ENCODE measurements around the gene SLC39A9.

The SLC39A9 gene

GRCh38 chr14:69351385-69351784, 47.1 kb upstream of the SLC39A9 start:
- Histone ChIP-seq H3K4me2 (ENCODE audit: insufficient read depth, low read length, poor library complexity, severe bottlenecking) (no peak overlapping the region), H2BK5ac (ENCODE audit: low read length) (no peak overlapping the region), H4K91ac (ENCODE audit: low read depth, low read length, poor library complexity) (no peak overlapping the region), H2BK12ac (ENCODE audit: low read length) (no peak overlapping the region), H3K4me1 (ENCODE audit: control insufficient read depth in 2 of 2, insufficient read depth in 1 of 2, low read depth in 1 of 2, low read length in 2 of 2) (peaks cover 2 to 5% of the 10 kb centered on the region in 2 donors), H3K27ac (replicated peaks; ENCODE audit: low read length) (no peak overlapping the region), H3K79me1 (ENCODE audit: low read depth, low read length) (peaks cover 2% of the 10 kb centered on the region), H3K9me3 (replicated peaks in 1 of 2; ENCODE audit: control insufficient read depth in 2 of 2, insufficient read depth in 1 of 2, low read depth in 1 of 2, low read length in 2 of 2) (no peaks in the 10 kb centered on the region), H2AK5ac (ENCODE audit: low read depth, low read length) (no peak overlapping the region), H3K9ac (ENCODE audit: low read depth, low read length, poor library complexity) (peak overlapping the region; percentile 27), H3K4me3 (ENCODE audit: low read length in 2 of 2) (no peak overlapping the region), H3K18ac (ENCODE audit: low read length) (no peak overlapping the region), H3K27me3 (ENCODE audit: control insufficient read depth in 3 of 3, insufficient read depth in 3 of 3, low read depth in 1 of 3, low read length in 3 of 3) (no peaks in the 10 kb centered on the region), H2BK120ac (ENCODE audit: low read depth, low read length) (no peak overlapping the region), H3K14ac (ENCODE audit: low read length) (no peak overlapping the region), H2BK15ac (ENCODE audit: low read length) (no peak overlapping the region), H3K36me3 (replicated peaks in 1 of 2; ENCODE audit: control insufficient read depth in 2 of 2, insufficient read depth in 2 of 2, low read length in 2 of 2) (peaks cover 2 to 29% of the 10 kb centered on the region in 2 donors), H2AFZ (ENCODE audit: low read length) (no peak overlapping the region), H3K23ac (ENCODE audit: low read depth, low read length, poor library complexity) (no peak overlapping the region), H3K4ac (ENCODE audit: low read length) (no peak overlapping the region), H4K8ac (ENCODE audit: low read depth, low read length) (no peak overlapping the region)
- no CpG with 5 or more reads among the region's 3 CpGs for WGBS, 2 donors (ENCODE audit: extremely low coverage in 2 of 2, insufficient read length in 2 of 2, insufficient replicate concordance in 1 of 2)
- no peak for DNase-seq (ENCODE audit: low spot score)

GRCh38 chr14:69351911-69352310, 46.6 kb upstream of the SLC39A9 start:
- no peak overlapping the region for H3K23ac ChIP-seq (ENCODE audit: low read depth, low read length, poor library complexity)
- H4K8ac ChIP-seq (ENCODE audit: low read depth, low read length) = no peak overlapping the region
- H3K4ac ChIP-seq (ENCODE audit: low read length) = no peak overlapping the region
- no peak overlapping the region for H2BK5ac ChIP-seq (ENCODE audit: low read length)
- H2BK15ac ChIP-seq (ENCODE audit: low read length) = no peak overlapping the region
- no peak overlapping the region for H3K14ac ChIP-seq (ENCODE audit: low read length)
- peaks cover 2 to 29% of the 10 kb centered on the region in 2 donors for H3K36me3 ChIP-seq (replicated peaks in 1 of 2; ENCODE audit: control insufficient read depth in 2 of 2, insufficient read depth in 2 of 2, low read length in 2 of 2)
- no peaks in the 10 kb centered on the region for H3K27me3 ChIP-seq (ENCODE audit: control insufficient read depth in 3 of 3, insufficient read depth in 3 of 3, low read depth in 1 of 3, low read length in 3 of 3)
- H3K27ac ChIP-seq (replicated peaks; ENCODE audit: low read length) = no peak overlapping the region
- H4K91ac ChIP-seq (ENCODE audit: low read depth, low read length, poor library complexity) = no peak overlapping the region
- DNase-seq (ENCODE audit: low spot score) = no peak
- H3K4me3 ChIP-seq (ENCODE audit: low read length in 2 of 2) = no peak overlapping the region
- no peak overlapping the region for H2BK120ac ChIP-seq (ENCODE audit: low read depth, low read length)
- no peak overlapping the region for H2AFZ ChIP-seq (ENCODE audit: low read length)
- no peak overlapping the region for H2AK5ac ChIP-seq (ENCODE audit: low read depth, low read length)
- peaks cover 2% of the 10 kb centered on the region for H3K79me1 ChIP-seq (ENCODE audit: low read depth, low read length)
- no peak overlapping the region for H3K4me2 ChIP-seq (ENCODE audit: insufficient read depth, low read length, poor library complexity, severe bottlenecking)
- WGBS, 2 donors (ENCODE audit: extremely low coverage in 2 of 2, insufficient read length in 2 of 2, insufficient replicate concordance in 1 of 2) = no CpG with 5 or more reads among the region's 5 CpGs
- H3K4me1 ChIP-seq (ENCODE audit: control insufficient read depth in 2 of 2, insufficient read depth in 1 of 2, low read depth in 1 of 2, low read length in 2 of 2) = peaks cover 2 to 5% of the 10 kb centered on the region in 2 donors
- no peak overlapping the region for H3K18ac ChIP-seq (ENCODE audit: low read length)
- H2BK12ac ChIP-seq (ENCODE audit: low read length) = no peak overlapping the region
- no peaks in the 10 kb centered on the region for H3K9me3 ChIP-seq (replicated peaks in 1 of 2; ENCODE audit: control insufficient read depth in 2 of 2, insufficient read depth in 1 of 2, low read depth in 1 of 2, low read length in 2 of 2)
- H3K9ac ChIP-seq (ENCODE audit: low read depth, low read length, poor library complexity) = no peak overlapping the region

- H3K14ac ChIP-seq (ENCODE audit: low read length) = no peak overlapping the region
- no CpG with 5 or more reads among the region's 3 CpGs for WGBS, 2 donors (ENCODE audit: extremely low coverage in 2 of 2, insufficient read length in 2 of 2, insufficient replicate concordance in 1 of 2)
- no peak overlapping the region for H2AK5ac ChIP-seq (ENCODE audit: low read depth, low read length)
- H3K18ac ChIP-seq (ENCODE audit: low read length) = peak overlapping the region; percentile 20
- no peak overlapping the region for H3K4me3 ChIP-seq (ENCODE audit: low read length in 2 of 2)
- H4K8ac ChIP-seq (ENCODE audit: low read depth, low read length) = no peak overlapping the region
- H3K4me1 ChIP-seq (ENCODE audit: control insufficient read depth in 2 of 2, insufficient read depth in 1 of 2, low read depth in 1 of 2, low read length in 2 of 2) = peaks cover 2 to 8% of the 10 kb centered on the region in 2 donors
- H3K4me2 ChIP-seq (ENCODE audit: insufficient read depth, low read length, poor library complexity, severe bottlenecking) = no peak overlapping the region
- no peaks in the 10 kb centered on the region for H3K9me3 ChIP-seq (replicated peaks in 1 of 2; ENCODE audit: control insufficient read depth in 2 of 2, insufficient read depth in 1 of 2, low read depth in 1 of 2, low read length in 2 of 2)
- peaks cover 2 to 27% of the 10 kb centered on the region in 2 donors for H3K36me3 ChIP-seq (replicated peaks in 1 of 2; ENCODE audit: control insufficient read depth in 2 of 2, insufficient read depth in 2 of 2, low read length in 2 of 2)
- no peak overlapping the region for H2BK120ac ChIP-seq (ENCODE audit: low read depth, low read length)
- peaks cover 2% of the 10 kb centered on the region for H3K79me1 ChIP-seq (ENCODE audit: low read depth, low read length)
- no peak overlapping the region for H3K9ac ChIP-seq (ENCODE audit: low read depth, low read length, poor library complexity)
- no peak overlapping the region for H2BK12ac ChIP-seq (ENCODE audit: low read length)
- H3K23ac ChIP-seq (ENCODE audit: low read depth, low read length, poor library complexity) = no peak overlapping the region
- no peak overlapping the region for H4K91ac ChIP-seq (ENCODE audit: low read depth, low read length, poor library complexity)
- H3K27me3 ChIP-seq (ENCODE audit: control insufficient read depth in 3 of 3, insufficient read depth in 3 of 3, low read depth in 1 of 3, low read length in 3 of 3) = no peaks in the 10 kb centered on the region
- H3K27ac ChIP-seq (replicated peaks; ENCODE audit: low read length) = no peak overlapping the region
- H2AFZ ChIP-seq (ENCODE audit: low read length) = no peak overlapping the region
- DNase-seq (ENCODE audit: low spot score) = no peak
- no peak overlapping the region for H2BK5ac ChIP-seq (ENCODE audit: low read length)
- H2BK15ac ChIP-seq (ENCODE audit: low read length) = no peak overlapping the region
- no peak overlapping the region for H3K4ac ChIP-seq (ENCODE audit: low read length)
Measured at GRCh38 chr14:69353168-69353567, 45.3 kb upstream of the SLC39A9 start.

GRCh38 chr14:69354383-69355153, 43.9 kb upstream of the SLC39A9 start:
- H3K27me3 ChIP-seq (ENCODE audit: control insufficient read depth in 3 of 3, insufficient read depth in 3 of 3, low read depth in 1 of 3, low read length in 3 of 3) = no peaks in the 10 kb centered on the region
- H3K9ac ChIP-seq (ENCODE audit: low read depth, low read length, poor library complexity) = no peak overlapping the region

More at GRCh38 chr14:69354383-69355153, 43.9 kb upstream of the SLC39A9 start:
- no peak overlapping the region for H3K18ac ChIP-seq (ENCODE audit: low read length)
- H3K23ac ChIP-seq (ENCODE audit: low read depth, low read length, poor library complexity) = peak overlapping the region; percentile 48
- H3K4ac ChIP-seq (ENCODE audit: low read length) = no peak overlapping the region
- H3K4me3 ChIP-seq (ENCODE audit: low read length in 2 of 2) = peak overlapping the region in 1 of 2 donors; percentile 9
- H3K9me3 ChIP-seq (replicated peaks in 1 of 2; ENCODE audit: control insufficient read depth in 2 of 2, insufficient read depth in 1 of 2, low read depth in 1 of 2, low read length in 2 of 2) = no peaks in the 10 kb centered on the region
- H2AK5ac ChIP-seq (ENCODE audit: low read depth, low read length) = peak overlapping the region; percentile 48
- H3K79me1 ChIP-seq (ENCODE audit: low read depth, low read length) = peaks cover 2% of the 10 kb centered on the region
- no peak overlapping the region for H2BK5ac ChIP-seq (ENCODE audit: low read length)
- H3K36me3 ChIP-seq (replicated peaks in 1 of 2; ENCODE audit: control insufficient read depth in 2 of 2, insufficient read depth in 2 of 2, low read length in 2 of 2) = peaks cover 0 to 17% of the 10 kb centered on the region in 2 donors
- no CpG with 5 or more reads among the region's 11 CpGs for WGBS, 2 donors (ENCODE audit: extremely low coverage in 2 of 2, insufficient read length in 2 of 2, insufficient replicate concordance in 1 of 2)
- no peak overlapping the region for H4K91ac ChIP-seq (ENCODE audit: low read depth, low read length, poor library complexity)
- no peak overlapping the region for H2BK12ac ChIP-seq (ENCODE audit: low read length)
- H3K27ac ChIP-seq (replicated peaks; ENCODE audit: low read length) = no peak overlapping the region
- no peak overlapping the region for H3K14ac ChIP-seq (ENCODE audit: low read length)
- no peak overlapping the region for H2BK120ac ChIP-seq (ENCODE audit: low read depth, low read length)
- no peak overlapping the region for H2BK15ac ChIP-seq (ENCODE audit: low read length)
- H3K4me2 ChIP-seq (ENCODE audit: insufficient read depth, low read length, poor library complexity, severe bottlenecking) = no peak overlapping the region
- H2AFZ ChIP-seq (ENCODE audit: low read length) = no peak overlapping the region
- no peak overlapping the region for H4K8ac ChIP-seq (ENCODE audit: low read depth, low read length)
- DNase-seq (ENCODE audit: low spot score) = no peak
- peaks cover 2 to 8% of the 10 kb centered on the region in 2 donors for H3K4me1 ChIP-seq (ENCODE audit: control insufficient read depth in 2 of 2, insufficient read depth in 1 of 2, low read depth in 1 of 2, low read length in 2 of 2)

All from neuronal stem cell (in vitro differentiated cells).